HG03571 (cell line): ENCODE data around the gene HBS1L.
"Not testable (repeated sequence)": the region's sequence is repeated elsewhere in the genome, so short reads cannot be mapped to it uniquely, and the experiment has no call there.

Experiments used
- ATAC-seq: cut with Tn5 transposase; IDR thresholded peaks from one replicate; pipeline ENCODE4 v1.9.1; 2021; ENCODE audit not compliant: unreplicated experiment

Gene HBS1L

GRCh38 chr6:135075018-135075417 is 20.4 kb upstream of the HBS1L start:
- ATAC-seq, result no peak

DNA sequence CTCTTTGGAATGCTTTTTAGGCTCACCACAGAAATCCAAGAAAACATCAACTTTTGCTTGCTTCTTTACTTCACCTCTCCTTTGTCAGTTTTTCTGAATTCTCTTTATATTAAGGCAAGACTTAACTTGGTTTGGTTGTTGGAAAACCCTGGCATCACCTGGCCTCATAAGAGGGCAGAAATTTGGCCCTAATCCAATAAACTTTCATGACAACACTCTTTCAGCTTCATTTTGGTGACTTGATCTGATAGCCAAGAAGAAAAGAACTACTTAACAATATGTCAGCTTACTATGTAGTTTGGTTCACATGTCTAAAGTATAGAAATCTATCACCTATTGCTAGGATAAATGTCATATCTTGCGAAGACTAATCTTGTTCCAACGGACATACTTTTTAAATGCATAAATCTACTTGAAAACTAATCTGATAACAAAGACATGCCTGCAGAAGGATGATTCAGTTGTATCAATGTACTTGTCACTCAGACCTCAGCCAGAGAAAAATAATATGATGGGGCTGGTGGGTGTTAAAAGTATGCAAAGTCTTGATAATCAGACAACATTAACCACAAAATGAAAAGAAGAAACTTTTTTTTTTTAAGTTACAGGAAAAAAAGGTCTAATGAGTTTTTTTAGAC is 19.3 kb upstream of the HBS1L start:
- ATAC-seq, result no peak

DNA sequence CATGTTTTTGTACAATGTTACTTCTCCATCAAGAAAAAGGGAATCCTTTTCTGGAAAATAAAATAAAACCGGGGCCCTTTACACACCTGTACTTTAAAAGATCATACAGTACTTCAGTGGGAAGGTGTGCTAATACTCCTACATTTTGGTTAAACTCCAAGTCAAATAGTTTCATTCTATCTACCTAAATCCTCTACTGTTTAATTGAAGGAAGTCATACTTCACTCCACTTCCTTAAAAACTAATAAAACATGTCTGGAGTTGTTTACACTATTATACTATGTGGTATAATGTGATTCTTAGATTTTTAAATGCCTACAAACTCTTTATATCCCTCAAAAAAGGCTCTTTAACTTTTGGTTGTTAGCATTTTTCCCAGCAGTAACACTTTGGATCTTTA is 18.6 kb upstream of the HBS1L start:
- no peak for ATAC-seq

- ATAC-seq, result no peak
These were observed 18.1 kb upstream of the HBS1L start for GRCh38 chr6:135072753-135073152.

DNA sequence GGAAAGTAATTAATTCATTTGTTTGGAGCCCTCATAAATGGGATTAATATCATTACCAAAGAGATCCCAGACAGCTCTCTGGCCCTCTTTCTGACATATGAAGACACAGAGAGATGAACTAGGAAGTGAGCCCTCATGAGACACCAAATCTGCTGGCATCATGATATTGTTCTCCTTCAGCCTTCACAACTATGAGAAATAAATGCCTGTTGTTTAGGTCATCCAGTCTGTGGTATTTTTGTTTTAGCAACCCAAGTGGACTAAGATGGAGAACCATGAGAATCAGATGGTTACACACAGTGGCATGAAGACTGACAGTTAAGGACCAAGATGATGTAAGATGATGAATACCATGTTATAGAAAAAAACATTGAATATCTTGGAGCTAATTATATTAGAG is 16.9 kb upstream of the HBS1L start:
- ATAC-seq, result no peak

- ATAC-seq, result no peak
These were observed 13.3 kb upstream of the HBS1L start for GRCh38 chr6:135067911-135068310.

DNA sequence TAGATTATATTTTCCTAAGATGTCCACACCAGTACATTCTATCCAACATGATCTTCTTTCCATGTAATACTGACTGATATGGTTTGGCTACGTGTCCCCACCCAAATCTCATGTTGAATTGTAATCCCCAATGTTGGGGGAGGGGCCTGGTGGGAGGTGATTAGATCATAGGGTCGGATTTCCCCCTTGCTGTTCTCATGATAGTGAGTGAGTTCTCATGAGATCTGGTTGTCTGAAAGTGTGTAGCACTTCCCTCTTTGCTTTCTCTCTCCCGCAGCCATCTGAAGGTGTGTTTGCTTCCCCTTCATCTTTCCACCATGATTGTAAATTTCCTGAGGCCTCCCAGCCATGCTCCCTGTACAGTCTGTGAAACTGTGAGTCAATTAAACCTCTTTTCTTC is 12.2 kb upstream of the HBS1L start:
- no peak for ATAC-seq

DNA sequence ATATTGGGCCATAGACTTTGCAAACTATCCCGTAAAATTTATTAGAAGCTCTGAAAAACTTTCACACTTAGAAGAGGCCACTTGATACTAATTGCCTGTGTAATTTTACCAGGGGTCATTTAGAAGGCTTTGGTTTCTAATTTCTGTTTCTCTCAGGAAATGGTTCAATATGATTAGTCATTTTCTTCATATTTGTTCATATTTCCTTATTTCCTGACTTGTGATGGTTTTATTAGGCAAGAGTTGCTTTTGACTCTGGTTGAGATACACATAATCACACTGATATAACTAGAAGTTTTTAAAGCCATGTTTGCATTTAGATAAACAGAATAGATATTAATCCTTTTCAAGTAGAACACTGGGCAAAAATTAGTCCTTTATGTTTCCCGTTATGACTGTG is 11.8 kb upstream of the HBS1L start:
- no peak for ATAC-seq

- ATAC-seq, result no peak
These were observed 10.0 kb upstream of the HBS1L start for GRCh38 chr6:135064586-135064985.

DNA sequence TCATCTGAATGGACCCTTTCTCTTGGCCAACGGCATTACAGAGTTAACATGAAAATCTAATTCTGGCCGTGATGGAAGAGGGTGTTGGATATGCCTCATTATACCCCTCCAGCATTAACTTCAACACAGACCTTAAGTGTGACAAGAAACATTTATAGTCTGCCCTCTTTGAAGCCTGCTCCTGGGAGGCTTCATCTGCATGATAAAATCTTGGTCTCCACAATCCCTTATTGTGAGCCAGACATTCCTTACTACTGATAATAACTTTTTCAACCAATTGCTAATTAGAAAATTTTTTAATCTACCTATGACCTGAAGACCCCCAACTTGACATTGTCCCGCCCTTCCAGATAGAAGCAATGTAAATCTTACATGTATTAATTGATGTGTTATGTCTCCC is 9.3 kb upstream of the HBS1L start:
- ATAC-seq, result no peak

DNA sequence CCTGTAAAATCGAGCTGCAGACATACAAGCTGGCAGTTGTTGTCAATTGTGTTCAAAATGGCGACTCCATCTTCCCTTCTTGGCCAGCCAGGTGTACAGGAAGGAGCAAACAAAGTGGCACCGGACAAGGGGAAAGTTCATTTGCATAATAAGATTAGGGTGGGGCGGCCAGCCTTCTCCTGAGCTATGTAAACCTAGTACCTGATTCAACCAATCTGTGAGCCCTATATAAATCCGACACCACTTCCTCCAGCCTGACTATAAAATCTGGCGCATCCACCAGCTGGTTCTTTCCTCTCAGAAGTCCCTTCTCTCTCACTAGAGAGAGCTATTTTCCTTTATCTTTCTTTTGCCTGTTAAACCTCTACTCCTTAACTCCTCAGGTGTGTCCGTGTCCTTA is 8.1 kb upstream of the HBS1L start:
- no peak for ATAC-seq

DNA sequence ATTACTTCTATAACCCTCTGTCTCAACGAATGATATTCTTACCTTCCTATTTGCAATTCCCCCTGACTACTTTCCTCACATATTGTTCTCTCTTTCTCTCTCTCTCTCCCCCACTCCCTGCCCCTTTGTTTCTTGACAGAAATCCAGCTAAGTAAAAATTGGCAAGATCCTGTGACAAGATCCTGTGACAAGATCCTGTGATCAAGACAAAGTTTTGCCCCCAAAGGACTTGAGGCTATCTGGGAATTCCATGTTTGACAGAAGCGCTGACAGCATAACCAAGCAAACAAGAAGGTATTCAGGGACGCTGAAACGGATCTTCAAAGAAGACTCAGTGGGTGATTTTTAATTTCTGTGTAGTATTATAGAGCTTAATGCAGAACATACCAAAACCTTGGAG is 5.5 kb upstream of the HBS1L start:
- ATAC-seq, result no peak

- not testable (repeated sequence) for ATAC-seq
These were observed 3.7 kb upstream of the HBS1L start for GRCh38 chr6:135058299-135058698.

GRCh38 chr6:135056632-135057031 is 2.0 kb upstream of the HBS1L start:
- ATAC-seq, result no peak

GRCh38 chr6:135054226-135054568 is 425 bp downstream of the HBS1L start:
- peak; percentile 3 for ATAC-seq

- no peak for ATAC-seq
These were observed 1.2 kb downstream of the HBS1L start for GRCh38 chr6:135053406-135053805.

- ATAC-seq, result no peak
These were observed 1.7 kb downstream of the HBS1L start for GRCh38 chr6:135052939-135053338.

- ATAC-seq, result no peak
These were observed 5.7 kb downstream of the HBS1L start for GRCh38 chr6:135048915-135049314.

DNA sequence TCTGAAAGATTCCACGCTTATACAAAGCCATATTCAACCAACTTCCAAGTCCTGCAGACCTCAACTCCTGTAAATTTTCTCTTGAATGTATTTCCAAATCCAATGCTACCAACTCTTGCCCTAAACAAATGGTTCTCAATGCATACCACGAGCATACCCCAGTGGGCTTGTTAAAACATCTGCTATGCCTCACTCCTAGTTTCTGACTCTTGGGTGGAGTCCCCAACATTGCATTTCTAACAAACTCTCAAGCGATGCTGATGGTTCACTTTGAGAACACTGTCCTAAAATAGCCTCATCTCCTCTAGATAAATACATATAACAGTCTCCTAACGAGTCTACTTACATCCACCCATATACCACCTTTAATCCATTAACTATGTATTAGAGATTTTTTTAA is 7.3 kb downstream of the HBS1L start:
- ATAC-seq, result no peak

DNA sequence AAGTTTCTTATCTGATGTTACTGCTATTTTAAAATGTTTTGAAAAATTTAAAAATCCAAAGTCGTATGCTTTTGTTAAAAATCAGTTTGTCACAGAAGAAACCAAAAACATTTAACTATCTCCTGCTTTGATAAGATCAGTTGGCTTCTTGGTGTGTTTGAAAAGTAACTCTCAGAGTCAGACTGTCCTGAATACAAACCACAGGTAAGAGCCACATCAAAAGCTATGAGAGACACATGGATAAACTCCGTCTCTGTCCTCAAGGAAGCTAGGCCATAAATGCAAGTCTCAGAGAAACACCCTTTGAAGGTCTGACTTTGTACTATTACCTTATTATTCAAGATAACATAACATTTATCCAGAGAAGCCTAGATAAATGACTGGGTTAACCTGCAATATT is 7.7 kb downstream of the HBS1L start:
- ATAC-seq, result no peak

- no peak for ATAC-seq
These were observed 10.0 kb downstream of the HBS1L start for GRCh38 chr6:135044639-135045038.

DNA sequence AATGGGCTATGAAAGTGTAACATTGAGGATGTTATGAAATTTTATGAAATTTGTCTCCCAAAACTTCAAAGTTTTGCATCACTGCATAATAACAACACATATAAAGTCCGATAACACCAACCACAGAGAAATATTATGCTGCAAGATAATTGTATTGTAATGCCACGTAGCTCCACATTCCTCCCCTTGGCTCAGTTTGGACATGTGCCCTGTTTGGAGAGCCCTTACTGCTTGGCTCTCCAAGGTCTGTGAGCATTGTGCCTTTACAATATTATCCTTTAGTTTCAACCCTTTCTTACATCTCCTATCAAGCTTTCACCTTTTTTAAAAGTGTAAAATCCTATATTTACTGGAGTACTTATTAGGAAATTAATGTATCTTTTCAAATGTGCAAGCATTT is 10.8 kb downstream of the HBS1L start:
- ATAC-seq, result no peak

DNA sequence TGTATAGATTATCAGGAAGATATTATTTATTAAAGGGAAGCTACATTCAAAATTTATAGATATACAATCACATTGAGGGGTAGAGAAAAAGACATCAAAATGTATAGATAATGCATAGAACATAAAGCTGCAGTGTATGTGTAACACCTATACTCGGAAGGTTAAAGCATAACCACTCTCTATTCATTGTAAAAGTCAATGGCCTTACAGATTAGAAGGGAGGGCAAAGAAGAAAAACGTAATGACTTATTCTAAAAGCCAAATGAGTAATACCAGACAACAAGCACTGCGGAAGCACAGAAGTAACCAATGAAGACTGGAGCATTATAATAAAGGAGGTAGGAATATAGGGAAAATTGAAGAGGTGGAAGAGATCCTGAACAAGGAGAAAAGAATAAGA is 11.3 kb downstream of the HBS1L start:
- no peak for ATAC-seq

DNA sequence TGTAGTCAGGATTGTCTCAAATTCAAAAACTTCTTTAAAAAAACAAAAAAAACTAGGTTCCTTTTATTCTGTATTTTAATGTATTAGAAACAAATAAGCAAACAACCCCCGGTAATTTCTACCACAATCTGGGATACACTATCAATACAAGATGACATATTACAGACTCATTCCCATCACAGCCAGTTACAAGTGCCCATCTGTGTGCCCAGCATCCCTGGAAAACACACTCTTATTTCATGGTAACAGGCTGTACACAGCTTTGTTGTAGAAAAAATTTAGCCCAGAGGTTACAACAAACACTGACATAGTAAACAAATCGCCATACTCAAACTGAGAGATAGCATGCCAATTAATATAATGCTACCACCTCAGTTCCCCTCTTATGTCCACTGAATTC is 16.3 kb downstream of the HBS1L start:
- ATAC-seq, result no peak
